GM21723 (cell line): ENCODE measurements around the gene CHAC2.
"Not testable (repeated sequence)": the region's sequence is repeated elsewhere in the genome, so short reads cannot be mapped to it uniquely, and the experiment has no call there.

Source experiments
- ATAC-seq: cut with Tn5 transposase; IDR thresholded peaks from one replicate; pipeline ENCODE4 v1.9.1; 2021; ENCODE audit warnings: mild to moderate bottlenecking, moderate library complexity; ENCODE audit not compliant: unreplicated experiment

Gene CHAC2

DNA sequence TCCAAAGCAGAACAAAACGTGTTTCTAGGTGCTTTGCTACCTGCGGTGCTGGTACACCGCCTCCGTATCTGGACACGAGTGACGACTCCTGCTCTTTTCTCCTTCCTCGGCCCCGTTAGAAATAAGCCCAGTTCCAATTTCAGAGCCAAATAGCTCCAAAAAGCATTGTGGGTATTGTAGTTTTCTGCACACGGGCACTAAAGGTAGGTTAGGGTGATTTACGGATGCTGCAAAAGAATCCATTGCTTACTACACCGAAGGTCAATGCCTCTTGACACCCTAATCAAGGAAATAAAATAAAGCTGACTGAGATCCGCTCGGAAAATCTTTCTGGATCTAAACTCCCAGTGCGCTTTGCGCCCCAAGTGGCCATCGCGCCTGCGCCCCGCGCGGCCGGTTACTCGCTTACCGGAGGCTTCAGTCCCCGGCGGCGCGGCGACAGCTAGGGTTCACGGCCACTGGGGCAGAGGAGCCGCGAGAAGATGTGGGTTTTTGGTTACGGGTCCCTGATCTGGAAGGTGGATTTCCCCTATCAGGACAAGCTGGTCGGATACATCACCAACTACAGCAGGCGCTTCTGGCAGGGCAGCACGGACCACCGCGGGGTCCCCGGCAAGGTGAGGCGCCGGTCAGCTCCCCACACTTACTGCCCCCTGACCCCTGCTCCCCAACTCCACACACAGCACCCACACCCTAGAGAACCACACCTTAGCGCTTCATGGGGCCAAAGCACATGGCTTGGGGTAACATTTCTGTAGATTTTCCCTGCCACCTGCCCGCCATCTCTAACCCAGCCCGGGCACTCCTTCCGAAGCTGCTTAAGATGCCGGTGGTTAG is at the start of gene CHAC2:
TSS of gene CHAC2 (plus strand) at position 400 of the 837 bp plus-strand sequence. CDS start at position 483, 83 bp downstream.
- ATAC-seq = peak; percentile 95

DNA sequence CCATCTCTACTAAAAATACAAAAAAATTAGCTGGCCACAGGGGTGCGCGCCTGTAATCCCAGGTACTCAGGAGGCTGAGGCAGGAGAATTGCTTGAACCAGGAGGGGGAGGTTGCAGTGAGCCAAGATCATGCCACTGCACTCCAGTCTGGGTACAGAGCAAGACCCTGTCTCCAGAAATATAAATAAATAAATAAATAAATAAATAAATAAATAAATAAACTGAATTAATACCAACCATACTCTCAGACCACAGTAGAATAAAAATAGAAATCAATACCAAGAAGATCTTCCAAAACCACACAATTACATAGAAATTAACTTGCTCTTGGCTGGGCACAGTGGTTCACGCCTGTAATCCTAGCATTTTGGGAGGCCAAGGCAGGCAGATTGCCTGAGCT is 46.7 kb upstream of the CHAC2 start:
- not testable (repeated sequence) for ATAC-seq

- ATAC-seq = no peak
These were observed 43.1 kb upstream of the CHAC2 start for GRCh38 chr2:53724536-53724935.

- no peak for ATAC-seq
These were observed 41.9 kb upstream of the CHAC2 start for GRCh38 chr2:53725662-53726061.

DNA sequence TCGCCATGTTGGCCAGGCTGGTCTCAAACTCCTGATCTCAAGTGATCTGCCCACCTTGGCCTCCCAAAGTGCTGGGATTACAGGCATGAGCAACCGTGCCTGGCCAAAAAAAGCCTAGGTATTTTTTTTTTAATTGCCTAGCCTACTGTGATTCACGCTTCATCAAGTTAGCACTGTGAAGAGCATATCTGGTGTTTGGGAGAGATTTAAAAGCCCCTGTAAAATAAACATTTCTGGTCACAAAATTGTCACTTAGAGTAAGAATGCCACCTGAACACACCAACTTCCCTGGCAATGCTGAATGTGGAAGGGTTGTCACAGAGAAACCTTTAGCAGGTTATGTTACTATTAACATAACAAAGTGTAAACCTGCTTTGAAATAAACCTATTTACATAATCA is 39.7 kb upstream of the CHAC2 start:
- ATAC-seq = no peak

DNA sequence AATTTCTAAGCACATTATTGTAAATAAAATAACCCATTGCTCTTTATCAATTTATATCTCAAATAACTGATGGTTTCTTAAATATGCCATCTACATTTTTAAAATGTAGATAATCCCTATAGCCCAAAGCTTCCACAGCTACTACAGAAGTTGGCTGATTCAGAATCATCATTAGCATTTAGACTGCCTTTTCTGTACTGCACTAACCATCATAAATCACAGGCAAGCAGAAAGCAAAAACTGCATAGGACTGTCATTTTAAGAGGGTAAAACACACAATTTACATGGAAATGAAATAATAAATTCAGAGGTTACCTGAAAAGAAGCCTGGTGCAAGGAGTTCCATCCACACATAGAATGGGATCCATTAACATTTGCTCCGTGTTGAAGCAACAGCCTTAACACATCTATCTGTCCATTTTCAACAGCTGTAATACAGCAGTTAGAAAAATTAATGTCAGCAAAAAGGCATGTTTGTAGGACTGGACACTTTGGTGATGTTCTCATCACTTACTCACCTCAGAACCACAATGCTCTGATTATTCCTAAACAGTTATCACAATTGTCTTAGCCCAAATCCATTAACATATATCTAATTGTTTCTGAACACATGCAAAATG is 38.4 kb upstream of the CHAC2 start:
- ATAC-seq = no peak

DNA sequence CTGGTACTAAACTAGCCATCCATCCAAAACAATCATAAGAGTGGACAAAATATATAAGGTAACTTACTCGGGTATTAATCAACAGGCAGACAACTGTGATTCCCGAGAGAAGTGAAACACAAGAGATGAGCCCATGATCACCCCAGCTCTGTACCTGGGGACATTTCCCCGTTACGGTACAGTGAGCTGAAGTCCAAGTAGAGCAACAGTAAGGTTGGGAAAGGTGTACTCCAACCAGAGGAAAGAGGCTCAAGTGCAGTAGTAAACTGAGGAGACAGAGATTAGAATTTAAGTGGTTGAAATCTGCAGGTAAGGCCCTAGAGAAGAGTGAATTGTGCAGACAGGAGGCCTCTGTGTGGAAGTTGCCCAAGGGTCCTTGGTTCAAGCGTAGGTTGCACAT is 30.5 kb upstream of the CHAC2 start:
- ATAC-seq = no peak

GRCh38 chr2:53739032-53739431 is 28.6 kb upstream of the CHAC2 start:
- ATAC-seq = no peak

DNA sequence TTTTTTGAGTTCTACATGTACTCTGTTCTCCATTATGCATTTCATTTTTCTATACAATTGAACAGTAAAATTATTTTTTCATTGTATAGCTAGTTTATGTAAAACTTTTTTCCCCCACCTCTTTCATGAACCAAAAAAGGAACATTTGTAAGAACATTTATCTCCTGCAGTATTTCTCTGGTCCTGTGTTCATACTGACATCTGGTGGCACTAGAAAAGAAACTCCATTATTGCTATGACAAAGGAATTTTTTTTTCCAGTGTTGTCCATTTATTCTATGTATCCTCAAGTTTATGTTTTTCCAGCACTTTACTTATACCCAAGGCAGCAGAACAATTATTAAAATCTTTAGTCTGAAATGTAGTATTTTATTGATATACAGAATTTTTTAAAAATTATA is 27.4 kb upstream of the CHAC2 start:
- no peak for ATAC-seq

DNA sequence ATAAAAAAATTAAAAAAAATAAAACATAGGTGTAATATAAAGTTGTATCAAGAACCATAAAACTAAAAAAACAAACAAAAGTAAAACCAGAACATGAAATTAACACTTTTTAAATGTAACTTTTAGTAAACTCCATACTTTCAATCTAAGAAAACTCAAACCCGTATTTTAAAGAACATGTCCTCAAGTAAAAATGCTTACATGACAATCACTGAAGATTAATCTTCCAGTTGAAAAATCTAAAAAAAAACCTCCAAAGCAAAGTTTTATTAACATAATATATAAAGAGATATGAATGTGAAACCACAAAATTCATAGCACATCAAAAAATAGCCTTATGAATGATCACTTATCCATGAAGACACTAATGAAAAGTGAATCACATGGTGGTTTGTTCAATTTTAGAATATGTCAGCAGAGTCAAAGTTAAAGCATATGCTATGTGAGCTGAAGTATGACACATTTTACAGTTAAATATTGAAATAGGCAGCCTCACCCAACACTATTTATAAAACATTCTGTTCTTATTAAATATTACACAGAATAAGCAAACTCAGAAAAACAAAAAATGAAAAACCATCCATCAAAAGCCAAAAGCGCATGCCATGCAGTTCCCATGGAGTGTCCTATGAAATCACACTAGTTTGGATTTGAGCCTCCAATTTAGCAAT is 23.1 kb upstream of the CHAC2 start:
- no peak for ATAC-seq

DNA sequence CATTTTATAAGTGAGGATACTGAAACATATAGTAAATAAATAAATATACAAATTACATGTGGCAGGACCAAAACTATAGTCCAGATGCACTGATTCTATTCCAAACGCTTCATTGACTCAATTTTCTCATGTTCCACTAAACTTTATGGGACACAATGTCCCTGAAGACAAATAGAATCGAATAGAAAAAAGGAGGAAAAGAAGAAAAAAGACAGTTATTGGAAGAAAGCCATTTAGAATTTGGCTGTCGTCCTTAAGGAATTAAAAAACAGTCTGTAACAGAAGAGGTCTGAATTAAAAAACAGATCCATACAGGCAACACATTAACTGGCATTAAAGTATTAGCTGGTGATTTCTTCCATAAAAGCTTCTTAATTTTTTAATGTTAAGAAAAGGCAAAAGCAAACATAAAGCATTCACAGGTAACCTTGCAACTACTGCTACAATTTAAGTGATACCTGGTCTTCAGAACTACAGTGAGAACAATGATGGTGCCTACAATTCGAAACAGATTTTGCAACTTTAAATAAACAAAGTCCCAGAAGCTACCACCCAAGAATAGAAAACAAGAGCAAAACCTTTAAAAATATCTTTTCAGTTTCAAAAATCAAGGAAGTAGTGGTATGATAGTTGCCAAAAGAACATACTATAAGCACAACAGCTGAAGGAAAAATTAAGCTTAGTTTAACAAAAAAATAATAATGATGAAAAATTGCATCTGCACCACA is 17.4 kb upstream of the CHAC2 start:
- peak; percentile 43 for ATAC-seq

- ATAC-seq = peak; percentile 89
These were observed 15.9 kb upstream of the CHAC2 start for GRCh38 chr2:53751728-53752127.

DNA sequence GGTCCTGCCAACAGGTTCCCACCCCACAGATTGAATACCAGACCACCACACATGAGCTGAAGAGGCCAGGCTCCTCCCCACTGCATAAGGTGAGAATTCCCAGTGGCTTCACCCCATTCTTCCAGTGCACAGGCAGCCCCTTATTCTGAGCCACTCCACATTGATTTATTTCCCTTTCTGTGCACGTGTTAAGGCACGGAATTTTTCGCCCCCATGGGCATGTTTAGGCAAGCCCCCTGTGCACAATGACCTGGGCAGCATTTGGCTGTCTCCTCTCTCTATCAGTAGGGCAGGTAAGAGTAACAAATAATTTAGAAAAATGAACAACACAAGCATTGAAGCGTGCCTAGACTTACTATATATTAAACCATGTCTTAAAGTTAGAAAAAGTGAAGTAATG is 15.2 kb upstream of the CHAC2 start:
- no peak for ATAC-seq

DNA sequence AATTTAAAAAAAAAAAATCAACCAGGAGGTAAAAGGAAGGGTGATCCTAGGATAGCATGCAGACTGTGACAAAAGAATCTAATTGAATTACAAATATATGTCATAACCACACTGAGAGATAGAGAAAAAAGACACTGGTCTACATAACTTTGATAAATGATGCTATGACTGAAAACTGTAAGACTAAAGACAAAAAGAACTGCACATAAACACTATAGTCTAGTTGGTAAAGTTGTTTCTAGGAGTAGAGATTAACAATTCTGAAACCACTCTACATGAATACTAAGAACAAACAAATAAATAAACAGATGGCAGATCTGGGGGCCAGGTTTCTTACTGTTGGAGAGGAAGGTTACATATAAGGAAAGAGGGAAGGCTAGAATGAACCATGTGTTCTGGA is 14.6 kb upstream of the CHAC2 start:
- ATAC-seq = no peak

- ATAC-seq = no peak
These were observed 12.5 kb upstream of the CHAC2 start for GRCh38 chr2:53755121-53755520.

GRCh38 chr2:53756644-53757043 is 11.0 kb upstream of the CHAC2 start:
- ATAC-seq = no peak

DNA sequence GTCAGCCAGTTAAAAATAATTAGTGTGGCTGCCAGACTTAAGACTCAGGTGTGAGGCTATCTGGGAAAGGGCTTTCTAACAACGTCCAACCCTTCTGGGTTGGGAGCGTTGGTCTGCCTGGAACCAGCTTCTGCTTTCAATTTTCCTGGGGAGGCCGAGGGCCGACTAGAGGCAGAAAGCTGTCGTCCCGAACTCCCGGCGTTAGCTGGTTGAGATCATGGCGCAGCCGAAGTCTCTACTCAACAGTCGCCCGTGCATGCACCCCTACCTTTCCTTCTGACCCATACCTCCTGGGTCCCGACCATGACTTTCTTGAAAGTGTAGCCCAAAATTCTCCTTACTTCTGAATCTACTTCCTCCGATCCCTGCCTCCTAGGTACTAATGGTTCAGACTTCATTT is 10.4 kb upstream of the CHAC2 start:
- not testable (repeated sequence) for ATAC-seq

- ATAC-seq = no peak
These were observed 1.8 kb upstream of the CHAC2 start for GRCh38 chr2:53765767-53766166.

DNA sequence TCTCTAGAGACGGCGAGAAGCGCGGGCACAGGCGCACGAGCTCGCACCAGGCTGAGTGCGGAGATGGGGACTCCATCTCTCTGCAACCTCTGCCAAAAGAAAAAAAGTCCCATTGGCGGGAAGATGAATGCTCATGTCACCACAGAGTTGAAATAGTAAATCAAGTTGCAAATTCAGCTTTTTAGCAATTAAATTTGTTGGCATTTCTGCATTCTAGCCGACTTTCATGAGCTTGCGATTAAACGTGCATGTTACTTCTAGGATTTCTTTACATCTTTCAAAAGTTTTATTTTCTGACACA is 588 bp downstream of the CHAC2 start:
- peak; percentile 57 for ATAC-seq

- ATAC-seq = no peak
These were observed 1.8 kb downstream of the CHAC2 start for GRCh38 chr2:53769318-53769945.

DNA sequence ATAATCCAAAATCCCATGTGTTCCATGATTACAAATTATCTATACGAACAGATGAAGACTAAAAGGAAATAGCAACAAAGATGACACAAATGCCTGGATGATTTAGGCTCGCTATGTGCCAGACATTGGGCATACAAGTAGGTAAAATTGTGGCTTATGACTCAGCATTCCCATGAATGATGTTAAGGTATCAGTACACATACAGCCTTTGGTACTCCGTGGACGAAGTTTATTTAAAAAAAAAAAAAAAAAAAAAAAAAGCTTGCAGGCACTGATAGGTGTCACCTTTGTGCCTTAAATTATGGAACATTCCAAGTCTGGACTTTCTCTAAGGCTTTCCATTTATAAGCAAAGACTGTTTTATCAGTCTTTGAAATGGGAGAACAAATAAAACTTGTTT is 2.7 kb downstream of the CHAC2 start:
- no peak for ATAC-seq
